ENCODE data around the gene SPATS2L.

GRCh38 chr2:200475795-200476194 is 169.3 kb downstream of the SPATS2L start:
- TF ChIP-seq YY1 (IDR thresholded peaks at IDR 0.05; ENCODE audit: low read depth) (no peak), USF1 (IDR thresholded peaks at IDR 0.05) (no peak), CEBPB (IDR thresholded peaks at IDR 0.05) (no peak), TCF12 (IDR thresholded peaks at IDR 0.05; ENCODE audit: low read depth) (no peak), CREB1 (IDR thresholded peaks at IDR 0.05; ENCODE audit: low read depth) (no peak), EP300 (IDR thresholded peaks at IDR 0.05; ENCODE audit: borderline replicate concordance) (no peak), MAX (IDR thresholded peaks at IDR 0.05) (no peak)

Measured in Ishikawa (cell line).